NT2/D1 (cell line): ENCODE measurements around the gene NCDN.

Source experiments
- DNase-seq: peaks from one replicate; pipeline ENCODE4 v3.0.0-alpha.2; 2011; ENCODE audit warnings: low read depth, low spot score
- H3K27me3 ChIP-seq: 2 replicates; pipeline ENCODE4 v1.6.0; 2011; ENCODE audit warnings: mild to moderate bottlenecking; ENCODE audit not compliant: insufficient read length, insufficient read depth
- H3K36me3 ChIP-seq: 2 replicates; pipeline ENCODE4 v1.6.1; 2011; ENCODE audit warnings: mild to moderate bottlenecking, low read length, mixed read lengths; ENCODE audit not compliant: insufficient read depth, insufficient read length
- H3K4me1 ChIP-seq: 2 replicates; pipeline ENCODE4 v1.5.1; 2011; ENCODE audit not compliant: insufficient read depth, insufficient read length
- H3K4me3 ChIP-seq: 2 replicates; pipeline ENCODE4 v1.5.1; 2011; ENCODE audit warnings: low read depth; ENCODE audit not compliant: insufficient read length
- H3K9ac ChIP-seq: 2 replicates; pipeline ENCODE4 v1.6.0; 2011; ENCODE audit warnings: low read depth; ENCODE audit not compliant: insufficient read length
- H3K9me3 ChIP-seq: 2 replicates; pipeline ENCODE4 v1.5.1; 2011; ENCODE audit warnings: mild to moderate bottlenecking, low read length; ENCODE audit not compliant: insufficient read depth
- SUZ12 ChIP-seq: IDR thresholded peaks from 2 replicates; pipeline ENCODE4 v1.6.1; 2011; ENCODE audit not compliant: insufficient read length, insufficient read depth; ENCODE audit errors: extremely low read depth
- YY1 ChIP-seq: IDR thresholded peaks from 2 replicates; pipeline ENCODE4 v1.6.1; 2011; ENCODE audit not compliant: insufficient read length, insufficient read depth
- ZNF274 ChIP-seq: IDR thresholded peaks from 2 replicates; pipeline ENCODE4 v1.6.1; 2011; ENCODE audit warnings: mild to moderate bottlenecking, low read depth, low read length

NCDN gene

DNA sequence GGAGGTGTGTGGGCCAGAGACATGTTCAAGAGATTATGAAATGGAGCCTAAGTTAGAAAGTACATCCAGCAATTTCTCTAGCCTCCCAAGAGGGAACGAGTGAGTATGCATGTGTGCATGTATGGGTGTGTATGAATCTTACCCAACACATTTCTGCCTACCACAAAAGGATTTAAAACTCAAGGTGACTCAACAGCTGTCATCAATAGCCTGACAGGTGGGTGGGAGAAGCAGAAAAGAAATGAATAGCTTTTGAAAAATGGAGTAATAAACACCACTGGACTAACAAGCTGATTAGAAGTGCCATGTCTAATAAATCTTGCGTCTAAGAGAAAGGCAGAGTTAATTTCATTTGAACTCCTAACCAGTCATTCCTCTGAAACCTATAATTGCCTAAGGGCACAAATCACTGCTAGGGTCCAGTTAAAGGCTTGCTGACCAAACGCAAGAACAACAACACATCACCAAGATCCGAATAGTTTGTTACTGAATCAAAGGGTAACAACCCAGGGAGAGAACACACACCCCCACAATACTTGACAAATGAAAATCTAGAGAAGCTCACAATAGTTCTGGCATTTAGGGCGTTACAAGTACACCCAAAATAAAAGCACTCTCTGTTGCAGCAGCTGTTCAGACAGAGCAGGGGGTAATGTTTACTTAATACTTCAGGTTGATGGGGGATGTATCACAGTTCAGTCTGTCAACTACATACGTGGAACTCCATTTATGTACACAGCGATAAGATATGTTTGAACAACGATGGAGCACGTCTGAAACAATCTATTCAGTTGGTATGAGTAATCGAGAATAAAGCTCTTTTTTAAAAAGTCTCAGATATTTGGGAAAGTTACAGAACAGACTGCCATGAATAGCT lies 1.8 kb upstream of the NCDN start:
- peaks cover 54% of the 10 kb centered on the region for H3K36me3 ChIP-seq
- no peak for DNase-seq
- H3K4me1 ChIP-seq = peaks cover 3% of the 10 kb centered on the region
- H3K9me3 ChIP-seq = no peaks in the 10 kb centered on the region
- TF ChIP-seq SUZ12 (no peak), YY1 (no peak), ZNF274 (no peak)
- H3K27me3 ChIP-seq = no peaks in the 10 kb centered on the region
- peak overlapping the region; percentile 98 for H3K9ac ChIP-seq
- peak overlapping the region; percentile 89 for H3K4me3 ChIP-seq

DNA sequence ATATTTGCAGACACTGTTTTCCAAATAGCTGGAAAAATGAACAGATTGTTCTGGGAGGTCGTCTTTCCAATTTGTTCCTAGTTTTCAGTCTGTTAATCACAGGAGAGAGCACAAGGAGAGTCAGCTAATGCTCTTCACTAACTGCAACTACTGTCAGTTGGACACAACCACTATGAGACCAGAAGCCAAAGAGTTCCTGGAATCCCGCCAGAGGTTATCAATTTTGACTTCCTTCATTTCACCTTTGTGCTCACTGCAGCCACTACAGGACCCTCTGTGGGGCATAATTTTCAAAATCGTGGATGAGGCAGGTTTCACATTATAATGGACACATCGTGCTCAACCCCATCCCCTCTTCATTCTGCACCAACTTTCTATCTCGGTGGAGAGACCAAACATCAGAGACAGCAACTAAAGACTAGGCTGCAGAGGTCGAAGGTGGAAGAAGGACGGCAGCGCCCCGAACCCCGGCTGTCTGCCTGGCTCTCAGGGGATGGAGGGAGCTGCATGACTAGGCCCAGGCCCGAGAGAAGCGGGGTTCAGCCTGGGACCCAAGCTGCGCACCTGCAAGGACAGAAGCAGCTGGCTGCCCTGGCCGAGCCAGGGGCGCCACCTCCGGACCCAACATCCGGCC lies 998 bp upstream of the NCDN start:
- peaks cover 10% of the 10 kb centered on the region for H3K4me1 ChIP-seq
- TF ChIP-seq SUZ12 = no peak
- TF ChIP-seq YY1 = no peak
- no peak for TF ChIP-seq ZNF274
- H3K27me3 ChIP-seq = no peaks in the 10 kb centered on the region
- H3K9ac ChIP-seq = peak overlapping the region; percentile 98
- H3K36me3 ChIP-seq = peaks cover 54% of the 10 kb centered on the region
- no peak for DNase-seq
- H3K9me3 ChIP-seq = no peaks in the 10 kb centered on the region
- H3K4me3 ChIP-seq = peak overlapping the region; percentile 89

DNA sequence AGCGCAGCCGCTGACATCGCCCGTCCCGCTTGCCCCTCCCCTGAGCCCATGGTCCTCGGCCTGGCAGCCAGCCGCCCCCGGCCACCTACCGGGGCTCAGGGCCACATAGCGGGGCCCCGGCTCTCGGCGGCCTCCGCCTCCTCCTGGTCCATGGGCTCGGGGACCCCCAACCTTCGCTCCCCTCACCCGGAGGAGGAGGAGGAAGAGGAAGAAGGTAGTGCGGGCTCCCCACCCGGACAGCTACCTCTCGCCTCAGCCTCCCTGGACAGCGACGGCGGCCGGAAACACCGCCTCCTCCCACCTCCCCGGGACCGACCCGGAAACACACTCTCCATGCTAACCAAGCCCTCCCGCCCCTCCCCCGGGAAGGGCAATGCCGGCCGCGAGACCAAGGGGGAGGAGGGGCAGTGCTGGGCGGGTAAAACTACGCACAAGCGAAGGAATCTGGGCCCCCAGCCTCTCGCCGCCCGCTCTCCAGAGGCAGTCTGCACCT lies 435 bp upstream of the NCDN start, which contains the start of gene KIAA0319L:
Gene KIAA0319L, minus strand, starts transcription at position 286 of the 493 bp plus-strand sequence. CDS start 2,912 bp downstream, outside the sequence.
- TF ChIP-seq SUZ12 (no peak), YY1 (no peak), ZNF274 (no peak)
- Histone ChIP-seq H3K9me3 (no peaks in the 10 kb centered on the region), H3K9ac (peak within 1 kb of the TSS; percentile 98), H3K27me3 (no peaks in the 10 kb centered on the region), H3K4me1 (peaks cover 10% of the 10 kb centered on the region), H3K36me3 (peaks cover 54% of the 10 kb centered on the region), H3K4me3 (peak within 1 kb of the TSS; percentile 89)
- DNase-seq = no peak

DNA sequence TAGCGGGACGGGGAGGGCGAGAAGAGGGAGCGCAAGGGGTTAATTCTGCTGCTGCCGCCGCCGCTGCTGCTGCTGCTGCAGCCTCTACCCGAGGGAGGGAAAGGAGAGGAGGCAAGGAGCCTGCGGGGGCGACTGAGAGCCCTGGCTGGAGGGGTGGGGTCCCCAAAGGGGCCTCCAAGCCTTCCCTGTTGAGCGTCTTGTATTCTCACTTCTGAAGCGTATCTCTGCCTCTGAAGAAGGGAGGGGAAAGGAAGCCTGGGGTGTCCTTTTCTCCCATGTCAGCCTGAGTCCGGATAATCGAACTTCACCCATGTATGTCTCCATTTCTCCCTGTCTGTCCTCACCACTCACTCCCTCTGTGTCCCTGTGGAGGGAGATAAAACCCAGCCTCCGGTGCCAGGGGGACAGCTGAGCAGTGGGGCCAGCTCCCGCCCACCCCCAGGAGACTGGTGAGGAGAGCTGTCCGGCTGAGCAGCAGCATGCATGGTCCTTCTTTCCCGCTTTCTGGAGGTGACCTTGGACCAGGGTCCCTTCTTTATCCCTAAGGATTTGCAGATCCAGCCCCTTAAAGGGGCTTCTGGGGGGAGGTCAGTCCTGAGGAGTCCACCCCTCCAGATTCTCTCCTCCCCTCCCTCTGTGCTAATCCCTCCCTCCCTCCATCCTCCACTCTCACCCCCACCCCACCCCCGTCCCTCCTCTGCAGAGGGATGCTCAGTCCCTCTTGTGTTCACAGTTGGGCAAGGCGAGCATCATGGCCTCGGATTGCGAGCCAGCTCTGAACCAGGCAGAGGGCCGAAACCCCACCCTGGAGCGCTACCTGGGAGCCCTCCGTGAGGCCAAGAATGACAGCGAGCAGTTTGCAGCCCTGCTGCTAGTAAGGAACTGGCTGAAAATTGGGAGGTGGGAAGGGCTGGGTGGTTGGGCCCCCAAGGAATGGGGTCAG lies 1.0 kb downstream of the NCDN start:
- H3K9ac ChIP-seq = peak overlapping the region; percentile 98
- no peaks in the 10 kb centered on the region for H3K9me3 ChIP-seq
- peak overlapping the region; percentile 89 for H3K4me3 ChIP-seq
- peaks cover 54% of the 10 kb centered on the region for H3K36me3 ChIP-seq
- TF ChIP-seq YY1 = no peak
- TF ChIP-seq ZNF274 = no peak
- TF ChIP-seq SUZ12 = no peak
- no peak for DNase-seq
- no peaks in the 10 kb centered on the region for H3K27me3 ChIP-seq
- H3K4me1 ChIP-seq = peaks cover 10% of the 10 kb centered on the region

DNA sequence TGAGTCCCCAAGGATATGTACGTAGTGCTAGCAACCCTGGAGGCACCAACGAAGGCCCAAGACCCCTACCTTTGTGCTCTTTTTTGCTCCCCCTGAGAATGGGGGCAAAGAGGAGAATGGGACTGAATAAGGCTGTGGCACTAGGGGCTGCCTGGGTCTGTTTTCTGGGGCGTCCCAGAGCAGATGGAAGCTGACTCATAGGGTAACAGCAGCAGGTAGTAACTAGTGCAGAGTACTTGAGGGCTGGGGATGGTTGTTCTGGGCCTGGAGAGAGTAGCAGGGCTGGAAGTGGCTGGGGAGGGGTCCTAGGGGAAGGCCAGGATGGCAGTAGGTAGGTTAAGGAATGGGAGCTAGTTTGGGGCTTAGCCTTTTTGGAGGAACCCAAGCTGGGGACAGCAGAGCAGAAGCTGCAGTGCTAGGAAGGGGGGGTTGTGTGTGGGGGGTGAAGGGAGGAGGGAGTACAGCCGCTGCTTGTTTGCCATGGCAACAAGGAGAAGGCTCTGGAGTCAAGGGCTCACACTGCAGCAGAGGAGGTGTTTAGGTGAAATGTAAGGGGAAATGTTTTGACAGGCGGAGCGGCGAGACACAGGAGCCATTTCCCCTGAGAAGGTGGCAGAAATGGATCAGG lies 1.8 kb downstream of the NCDN start:
- Histone ChIP-seq H3K4me1 (peaks cover 16% of the 10 kb centered on the region), H3K9ac (peak overlapping the region; percentile 39)
- TF ChIP-seq ZNF274 (no peak), SUZ12 (no peak), YY1 (no peak)

More for the DNA sequence above, 1.8 kb downstream of the NCDN start:
- peaks cover 54% of the 10 kb centered on the region for H3K36me3 ChIP-seq
- no peaks in the 10 kb centered on the region for H3K27me3 ChIP-seq
- DNase-seq = no peak
- no peaks in the 10 kb centered on the region for H3K9me3 ChIP-seq
- peak overlapping the region; percentile 13 for H3K4me3 ChIP-seq
